HEK293 (cell line): ENCODE measurements around the gene RAB11FIP3.
A peak's percentile ranks its signal among the peaks of the same experiment; 100 is the strongest.

Experiments
- CTCF ChIA-PET: fragments of 350-600 bp; formaldehyde crosslinking; extraction: SDS; loops from one replicate; lab custom pipeline; 2021; ENCODE audit warnings: antibody characterized with exemption; lab: Yijun Ruan, JAX
- POLR2A ChIA-PET: fragments of 300-600 bp; formaldehyde crosslinking; extraction: SDS; loops from one replicate; lab custom pipeline; 2020; ENCODE audit warnings: antibody characterized with exemption, inconsistent platforms; lab: Yijun Ruan, JAX
- H3K27ac ChIP-seq: fragments of 200-500 bp; sonication (Bioruptor generic); 2 replicates; pipeline ENCODE4 v1.5.1; 2014; ENCODE audit warnings: low read depth, low read length, control low read depth, inconsistent platforms; ENCODE audit errors: extremely low read depth
- H3K36me3 ChIP-seq, 2 experiments: fragments of 200-500 bp in 1 of 2; sonication (Bioruptor generic) in 1 of 2; 1 replicate in 1 of 2; 2 replicates in 1 of 2; pipeline ENCODE4 v1.5.1; 2014 to 2017; ENCODE audit warnings: inconsistent platforms in 2 of 2, low read length in 2 of 2; ENCODE audit not compliant: control insufficient read depth in 2 of 2, insufficient read depth in 1 of 2
- H3K4me1 ChIP-seq: fragments of 200-500 bp; sonication (Bioruptor generic); 2 replicates; pipeline ENCODE4 v1.5.1; 2014; ENCODE audit warnings: mild to moderate bottlenecking, low read length, inconsistent platforms; ENCODE audit not compliant: control insufficient read depth, insufficient read depth
- H3K4me3 ChIP-seq: 2 replicates; pipeline ENCODE4 v1.5.1; 2011; ENCODE audit warnings: low read depth, mild to moderate bottlenecking, control low read depth, low read length, moderate library complexity
- H3K9me3 ChIP-seq: fragments of 200-500 bp; sonication (Bioruptor generic); 2 replicates; pipeline ENCODE4 v1.5.1; 2014; ENCODE audit warnings: low read depth, low read length, inconsistent platforms; ENCODE audit not compliant: control insufficient read depth, insufficient read depth
- KLF1 ChIP-seq: fragments of 450-650 bp; formaldehyde crosslinking; IDR thresholded peaks from 2 replicates; pipeline ENCODE4 v1.5.1; 2016; ENCODE audit warnings: missing biosample characterization, missing genetic modification characterization
- PRDM1 ChIP-seq: fragments of 450-650 bp; formaldehyde crosslinking; IDR thresholded peaks from 2 replicates; pipeline ENCODE4; 2016; ENCODE audit warnings: missing biosample characterization, missing genetic modification characterization
- RBAK ChIP-seq: fragments of 450-650 bp; formaldehyde crosslinking; IDR thresholded peaks from 2 replicates; pipeline ENCODE4 v1.5.1; 2016; ENCODE audit warnings: missing biosample characterization, missing genetic modification characterization
- TCF7L2 ChIP-seq: IDR thresholded peaks from 2 replicates; pipeline ENCODE4 v1.6.1; 2011; ENCODE audit warnings: low read depth, mild to moderate bottlenecking, inconsistent platforms, low read length, moderate library complexity, borderline replicate concordance
- ZFHX2 ChIP-seq: fragments of 450-650 bp; formaldehyde crosslinking; conservative IDR thresholded peaks from 2 replicates; pipeline ENCODE4 v1.5.1; 2016; ENCODE audit warnings: missing biosample characterization, missing genetic modification characterization
- ZIC2 ChIP-seq: fragments of 450-650 bp; formaldehyde crosslinking; IDR thresholded peaks from 2 replicates; pipeline ENCODE4 v1.5.1; 2016; ENCODE audit warnings: missing biosample characterization, missing genetic modification characterization
- ZNF146 ChIP-seq: fragments of 450-650 bp; formaldehyde crosslinking; IDR thresholded peaks from 2 replicates; pipeline ENCODE4 v1.5.1; 2016; ENCODE audit warnings: missing biosample characterization, missing genetic modification characterization
- ZNF157 ChIP-seq: fragments of 450-650 bp; formaldehyde crosslinking; IDR thresholded peaks from 2 replicates; pipeline ENCODE4 v1.5.1; 2016; ENCODE audit warnings: missing biosample characterization, missing genetic modification characterization
- ZNF211 ChIP-seq: fragments of 450-650 bp; formaldehyde crosslinking; IDR thresholded peaks from 2 replicates; pipeline ENCODE4 v1.5.1; 2016; ENCODE audit warnings: low read depth, missing biosample characterization, missing genetic modification characterization
- ZNF223 ChIP-seq: fragments of 450-650 bp; formaldehyde crosslinking; IDR thresholded peaks from 2 replicates; pipeline ENCODE4 v1.5.1; 2016; ENCODE audit warnings: missing biosample characterization, missing genetic modification characterization
- ZNF239 ChIP-seq: fragments of 450-650 bp; formaldehyde crosslinking; IDR thresholded peaks from 2 replicates; pipeline ENCODE4 v1.5.1; 2016; ENCODE audit warnings: missing biosample characterization, missing genetic modification characterization
- ZNF394 ChIP-seq: fragments of 450-650 bp; formaldehyde crosslinking; IDR thresholded peaks from 2 replicates; pipeline ENCODE4 v1.5.1; 2016; ENCODE audit warnings: missing biosample characterization, missing genetic modification characterization, mild to moderate bottlenecking, moderate library complexity, borderline replicate concordance
- ZNF510 ChIP-seq: fragments of 450-650 bp; formaldehyde crosslinking; IDR thresholded peaks from 2 replicates; pipeline ENCODE4 v1.5.1; 2018; ENCODE audit warnings: mild to moderate bottlenecking, missing genetic modification characterization, missing biosample characterization; ENCODE audit not compliant: insufficient replicate concordance
- ZNF600 ChIP-seq: fragments of 450-650 bp; formaldehyde crosslinking; IDR thresholded peaks from 2 replicates; pipeline ENCODE4 v1.5.1; 2016; ENCODE audit warnings: missing biosample characterization, missing genetic modification characterization
- TF ChIP-seq, protein P1 (sequence below): fragments of 450-650 bp; formaldehyde crosslinking; IDR thresholded peaks from 2 replicates; pipeline ENCODE4 v1.5.1; 2017; ENCODE audit warnings: missing biosample characterization, missing genetic modification characterization
- TF ChIP-seq, protein P2 (sequence below): fragments of 450-650 bp; formaldehyde crosslinking; IDR thresholded peaks from 2 replicates; pipeline ENCODE4 v1.5.1; 2016; ENCODE audit warnings: missing biosample characterization, missing genetic modification characterization

The RAB11FIP3 gene

DNA sequence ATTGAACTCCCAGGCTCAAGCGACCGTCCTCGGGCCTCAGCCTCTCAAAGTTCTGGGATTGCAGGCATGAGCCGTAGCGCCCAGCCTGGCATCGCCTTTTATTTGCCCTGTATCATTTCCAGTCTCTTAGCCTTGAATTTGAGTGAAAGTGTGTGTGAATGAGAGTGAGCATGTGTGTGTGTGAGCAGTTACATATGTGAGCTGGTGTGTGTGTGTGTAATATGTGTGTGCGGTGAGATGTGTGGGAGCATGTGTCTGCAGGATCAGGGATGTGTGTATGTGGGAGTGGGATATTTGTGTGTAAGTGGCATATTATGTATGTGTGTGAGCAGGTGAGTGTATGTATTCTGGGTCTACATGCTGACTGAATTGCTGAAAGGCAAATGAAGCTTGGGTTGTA lies 5.5 kb downstream of the RAB11FIP3 start:
- no peak for TF ChIP-seq ZNF223 (tag by site-specific recombination)
- peak; percentile 65 for TF ChIP-seq ZFHX2 (tag by site-specific recombination)
- TF ChIP-seq PRDM1 (tag by site-specific recombination): peak; percentile 65
- TF ChIP-seq, protein P1, sequence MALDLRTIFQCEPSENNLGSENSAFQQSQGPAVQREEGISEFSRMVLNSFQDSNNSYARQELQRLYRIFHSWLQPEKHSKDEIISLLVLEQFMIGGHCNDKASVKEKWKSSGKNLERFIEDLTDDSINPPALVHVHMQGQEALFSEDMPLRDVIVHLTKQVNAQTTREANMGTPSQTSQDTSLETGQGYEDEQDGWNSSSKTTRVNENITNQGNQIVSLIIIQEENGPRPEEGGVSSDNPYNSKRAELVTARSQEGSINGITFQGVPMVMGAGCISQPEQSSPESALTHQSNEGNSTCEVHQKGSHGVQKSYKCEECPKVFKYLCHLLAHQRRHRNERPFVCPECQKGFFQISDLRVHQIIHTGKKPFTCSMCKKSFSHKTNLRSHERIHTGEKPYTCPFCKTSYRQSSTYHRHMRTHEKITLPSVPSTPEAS (tag by site-specific recombination): peak; percentile 74
- no peak for TF ChIP-seq ZNF211 (tag by site-specific recombination)
- TF ChIP-seq ZNF600: 0 out of 2 replicates have a peak, but pooled peaks have one; percentile 18
- TF ChIP-seq ZNF239 (tag by site-specific recombination): no peak
- TF ChIP-seq, protein P2, sequence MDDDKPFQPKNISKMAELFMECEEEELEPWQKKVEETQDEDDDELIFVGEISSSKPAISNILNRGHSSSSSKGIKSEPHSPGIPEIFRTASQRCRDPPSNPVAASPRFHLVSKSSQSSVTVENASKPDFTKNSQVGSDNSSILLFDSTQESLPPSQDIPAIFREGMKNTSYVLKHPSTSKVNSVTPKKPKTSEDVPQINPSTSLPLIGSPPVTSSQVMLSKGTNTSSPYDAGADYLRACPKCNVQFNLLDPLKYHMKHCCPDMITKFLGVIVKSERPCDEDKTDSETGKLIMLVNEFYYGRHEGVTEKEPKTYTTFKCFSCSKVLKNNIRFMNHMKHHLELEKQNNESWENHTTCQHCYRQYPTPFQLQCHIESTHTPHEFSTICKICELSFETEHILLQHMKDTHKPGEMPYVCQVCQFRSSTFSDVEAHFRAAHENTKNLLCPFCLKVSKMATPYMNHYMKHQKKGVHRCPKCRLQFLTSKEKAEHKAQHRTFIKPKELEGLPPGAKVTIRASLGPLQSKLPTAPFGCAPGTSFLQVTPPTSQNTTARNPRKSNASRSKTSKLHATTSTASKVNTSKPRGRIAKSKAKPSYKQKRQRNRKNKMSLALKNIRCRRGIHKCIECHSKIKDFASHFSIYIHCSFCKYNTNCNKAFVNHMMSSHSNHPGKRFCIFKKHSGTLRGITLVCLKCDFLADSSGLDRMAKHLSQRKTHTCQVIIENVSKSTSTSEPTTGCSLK: no peak
- H3K4me1 ChIP-seq: peaks cover 4% of the 10 kb centered on the region; the same call in 1 of the 2 replicates
- POLR2A ChIA-PET: no interaction called here
- no peak overlapping the region for H3K4me3 ChIP-seq
- CTCF ChIA-PET: interaction anchor here (0.8 kb wide), 1 partner anchor 8 kb away, joined by 4 read pairs; no protein-coding TSS in a partner anchor
- H3K36me3 ChIP-seq: peaks cover 10 to 23% of the 10 kb centered on the region in 2 experiments; a peak in 2 of 3 replicates
- no peak overlapping the region for H3K27ac ChIP-seq
- H3K9me3 ChIP-seq: no peaks in the 10 kb centered on the region

DNA sequence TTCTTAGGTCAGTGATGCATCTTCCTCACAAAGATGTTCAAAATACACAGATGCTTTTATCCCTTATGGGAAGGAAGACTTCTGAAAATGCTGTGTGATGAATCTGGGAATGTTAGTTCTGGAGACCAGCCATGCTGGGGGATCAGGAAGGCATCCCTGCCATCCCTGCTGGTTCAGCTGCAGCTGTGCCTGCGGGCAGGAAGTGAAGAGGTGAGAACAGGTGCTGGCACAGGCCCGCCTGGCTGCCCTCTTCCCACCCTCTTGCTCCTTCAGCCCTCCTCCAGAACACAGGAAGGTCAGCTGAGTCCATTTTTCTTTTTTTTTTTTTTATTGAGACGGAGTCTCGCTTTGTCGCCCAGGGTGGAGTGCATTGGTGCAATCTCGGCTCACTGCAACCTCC lies 15.2 kb downstream of the RAB11FIP3 start:
- Histone ChIP-seq H3K4me1 (0 out of 2 replicates have a peak, but pooled peaks cover 3% of the 10 kb centered on the region), H3K36me3 (peaks cover 0 to 11% of the 10 kb centered on the region in 2 experiments; a peak in 2 of 3 replicates), H3K9me3 (no peaks in the 10 kb centered on the region), H3K4me3 (no peak overlapping the region), H3K27ac (no peak overlapping the region)
- POLR2A ChIA-PET: interaction anchor here (0.7 kb wide), 1 partner anchor 60 kb away, joined by 5 read pairs; no protein-coding TSS in a partner anchor
- CTCF ChIA-PET: no interaction called here
- no peak for TF ChIP-seq RBAK (tag by site-specific recombination)

DNA sequence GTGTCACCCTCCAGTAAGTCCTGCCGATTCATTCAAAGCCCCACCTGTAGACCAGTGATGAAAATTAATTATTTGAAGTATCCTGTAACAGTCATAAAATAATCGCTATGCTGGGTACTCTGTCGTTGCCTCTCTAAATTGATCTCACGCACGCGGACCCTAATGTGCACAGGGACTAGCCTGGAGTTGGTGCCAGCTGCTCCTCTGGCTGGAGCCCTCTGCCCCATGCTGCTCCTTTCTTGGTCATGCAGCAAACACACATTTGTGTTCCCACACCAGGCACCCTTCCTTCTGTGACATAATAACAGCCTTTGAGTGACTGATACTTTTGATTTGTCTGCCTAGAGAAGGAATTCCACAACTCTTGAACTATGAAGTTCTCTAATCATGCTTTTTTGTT lies 16.0 kb downstream of the RAB11FIP3 start:
- peaks cover 0 to 11% of the 10 kb centered on the region in 2 experiments; a peak in 2 of 3 replicates for H3K36me3 ChIP-seq
- no peak for TF ChIP-seq TCF7L2
- TF ChIP-seq ZNF394 (tag by site-specific recombination): 0 out of 2 replicates have a peak, but pooled peaks have one; percentile 17
- TF ChIP-seq KLF1 (tag by site-specific recombination): no peak
- TF ChIP-seq ZIC2 (tag by site-specific recombination): peak; percentile 51
- no peak for TF ChIP-seq ZNF510
- TF ChIP-seq, all 188 proteins: peak for 2
- Histone ChIP-seq H3K4me3 (no peak overlapping the region), H3K4me1 (0 out of 2 replicates have a peak, but pooled peaks cover 3% of the 10 kb centered on the region), H3K27ac (no peak overlapping the region), H3K9me3 (no peaks in the 10 kb centered on the region)
- CTCF ChIA-PET: no interaction called here
- POLR2A ChIA-PET: interaction anchor here (0.7 kb wide), 1 partner anchor 61 kb away, joined by 5 read pairs; no protein-coding TSS in a partner anchor

DNA sequence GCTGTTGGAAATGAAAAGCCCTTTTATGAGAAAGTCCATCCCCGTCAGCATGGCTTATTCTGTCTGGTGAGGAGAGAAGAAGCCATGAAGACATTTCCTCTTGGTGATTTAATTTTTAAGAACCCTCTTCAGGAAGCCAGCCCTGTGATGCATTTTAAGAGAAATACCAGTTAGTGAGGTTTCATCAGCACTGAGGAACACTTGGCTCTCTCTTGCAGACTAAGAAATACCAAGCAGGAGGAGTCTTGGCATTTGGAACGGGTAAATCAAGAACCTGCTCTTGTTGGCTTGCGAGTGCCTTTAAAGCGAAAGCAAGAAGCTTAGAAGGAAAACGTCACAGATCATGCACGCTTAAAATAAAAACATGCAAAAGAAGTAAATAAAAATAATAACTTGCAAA lies 17.5 kb downstream of the RAB11FIP3 start:
- TF ChIP-seq ZNF157 (tag by site-specific recombination) (no peak), ZNF146 (tag by site-specific recombination) (no peak)
- TF ChIP-seq, all 188 proteins: peak for 0
- POLR2A ChIA-PET: no interaction called here
- Histone ChIP-seq H3K36me3 (peaks cover 0 to 11% of the 10 kb centered on the region in 2 experiments; a peak in 2 of 3 replicates), H3K4me3 (no peak overlapping the region), H3K27ac (no peak overlapping the region), H3K9me3 (no peaks in the 10 kb centered on the region), H3K4me1 (0 out of 2 replicates have a peak, but pooled peaks cover 3% of the 10 kb centered on the region)
- CTCF ChIA-PET: interaction anchor here (1.3 kb wide), 1 partner anchor 347 kb away, joined by 3 read pairs; no protein-coding TSS in a partner anchor
